Measurements from ENCODE around the gene HNRNPH1.
"Not testable (repeated sequence)": the region's sequence is repeated elsewhere in the genome, so short reads cannot be mapped to it uniquely, and the experiment has no call there.

DNA sequence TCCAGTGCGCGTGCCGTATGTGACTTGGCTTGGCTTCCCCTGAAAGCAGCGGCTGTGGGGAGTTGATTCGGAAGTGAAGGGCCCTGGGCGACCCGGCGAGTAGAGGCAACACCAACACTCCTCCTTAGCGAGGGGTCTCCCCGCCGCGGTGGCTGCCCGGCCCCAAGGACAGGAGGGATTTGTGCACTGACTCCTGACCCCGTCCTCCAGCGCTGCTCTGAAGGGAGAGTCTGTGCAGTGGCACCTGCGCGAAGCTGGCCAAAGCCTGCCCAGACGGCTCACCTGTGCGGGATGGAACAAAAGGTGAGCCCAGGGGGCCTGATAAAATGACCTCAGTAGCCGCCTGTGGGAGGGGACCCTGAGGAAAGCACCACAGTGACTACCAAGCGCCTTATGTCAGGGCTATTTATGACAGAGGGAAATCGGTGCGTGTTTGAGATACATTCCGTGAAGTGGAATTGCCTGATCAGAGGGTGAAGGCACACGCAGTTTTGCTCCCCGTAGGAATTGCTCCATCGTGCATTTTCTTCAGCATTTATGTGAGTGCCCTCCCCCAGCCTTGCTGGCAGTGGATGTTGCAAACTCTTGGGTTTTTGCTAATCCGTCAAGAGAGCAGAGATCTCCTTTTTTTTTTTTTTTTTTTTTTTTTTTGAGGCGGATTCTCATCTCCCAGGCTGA is 34.8 kb upstream of the HNRNPH1 start:
- TF ChIP-seq, protein P1, sequence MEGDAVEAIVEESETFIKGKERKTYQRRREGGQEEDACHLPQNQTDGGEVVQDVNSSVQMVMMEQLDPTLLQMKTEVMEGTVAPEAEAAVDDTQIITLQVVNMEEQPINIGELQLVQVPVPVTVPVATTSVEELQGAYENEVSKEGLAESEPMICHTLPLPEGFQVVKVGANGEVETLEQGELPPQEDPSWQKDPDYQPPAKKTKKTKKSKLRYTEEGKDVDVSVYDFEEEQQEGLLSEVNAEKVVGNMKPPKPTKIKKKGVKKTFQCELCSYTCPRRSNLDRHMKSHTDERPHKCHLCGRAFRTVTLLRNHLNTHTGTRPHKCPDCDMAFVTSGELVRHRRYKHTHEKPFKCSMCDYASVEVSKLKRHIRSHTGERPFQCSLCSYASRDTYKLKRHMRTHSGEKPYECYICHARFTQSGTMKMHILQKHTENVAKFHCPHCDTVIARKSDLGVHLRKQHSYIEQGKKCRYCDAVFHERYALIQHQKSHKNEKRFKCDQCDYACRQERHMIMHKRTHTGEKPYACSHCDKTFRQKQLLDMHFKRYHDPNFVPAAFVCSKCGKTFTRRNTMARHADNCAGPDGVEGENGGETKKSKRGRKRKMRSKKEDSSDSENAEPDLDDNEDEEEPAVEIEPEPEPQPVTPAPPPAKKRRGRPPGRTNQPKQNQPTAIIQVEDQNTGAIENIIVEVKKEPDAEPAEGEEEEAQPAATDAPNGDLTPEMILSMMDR (IDR thresholded peaks at IDR 0.05) = not testable (repeated sequence)
- not testable (repeated sequence) for TF ChIP-seq POLR2A (IDR thresholded peaks at IDR 0.05)
